CD4-positive, alpha-beta memory T cell (primary cell): ENCODE results near the gene RGS9. TPM values are rescaled to one million over a fixed set of nuclear protein-coding genes. Genes with fewer than 3 reads are reported as not detected.

Source experiments
- CTCF ChIA-PET: fragments of 350-600 bp; sonication (Branson Sonifier 250); formaldehyde crosslinking; loops from one replicate; lab custom pipeline; 2021; ENCODE audit warnings: inconsistent platforms; ENCODE audit not compliant: partially characterized antibody; lab: Charles Lee
- POLR2A ChIA-PET: fragments of 350-600 bp; sonication (Branson Sonifier 250); formaldehyde crosslinking; loops from one replicate; lab custom pipeline; 2021; ENCODE audit not compliant: partially characterized antibody; lab: Charles Lee
- DNase-seq, 5 donors: peaks; one replicate each; pipeline versions ENCODE4 v3.0.0 to v3.0.0-alpha.2; 2020 to 2022; ENCODE audit warnings: mixed read lengths in 1 of 5
- H3K27ac ChIP-seq: one replicate; pipeline ENCODE4 v1.7.0; 2013; ENCODE audit warnings: low read depth, low read length
- H3K27me3 ChIP-seq: 2 replicates; pipeline ENCODE4 v1.7.0; 2013; ENCODE audit warnings: mild to moderate bottlenecking, low read length, moderate library complexity; ENCODE audit not compliant: insufficient read depth
- H3K36me3 ChIP-seq: 2 replicates; pipeline ENCODE4 v1.7.0; 2013; ENCODE audit warnings: mild to moderate bottlenecking, low read length, moderate library complexity; ENCODE audit not compliant: insufficient read depth
- H3K4me1 ChIP-seq: 2 replicates; pipeline ENCODE4 v1.7.0; 2013; ENCODE audit warnings: mild to moderate bottlenecking, low read length, moderate library complexity; ENCODE audit not compliant: insufficient read depth
- H3K4me3 ChIP-seq, 2 donors: one replicate each; pipeline ENCODE4 v1.7.0; 2013; ENCODE audit warnings: low read length in 2 of 2, mild to moderate bottlenecking in 1 of 2
- H3K9me3 ChIP-seq, 2 donors: one replicate each; pipeline ENCODE4 v1.7.0; 2013; ENCODE audit warnings: low read length in 2 of 2, control low read depth in 1 of 2; ENCODE audit not compliant: control insufficient read depth in 1 of 2
- H3K27ac Mint-ChIP-seq, 7 donors: one replicate each; pipeline ENCODE4 v1.8.0; 2020 to 2021; ENCODE audit warnings: mixed read lengths in 7 of 7, mild to moderate bottlenecking in 6 of 7, inconsistent platforms in 3 of 7, moderate library complexity in 3 of 7
- H3K27me3 Mint-ChIP-seq, 2 donors: one replicate each; pipeline ENCODE4 v1.8.0; 2020 to 2021; ENCODE audit warnings: mixed read lengths in 2 of 2
- H3K36me3 Mint-ChIP-seq, 2 donors: one replicate each; pipeline ENCODE4 v1.8.0; 2020 to 2021; ENCODE audit warnings: mixed read lengths in 2 of 2, inconsistent platforms in 1 of 2, mild to moderate bottlenecking in 1 of 2
- H3K4me1 Mint-ChIP-seq, 4 donors: one replicate each; pipeline ENCODE4 v1.8.0; 2020 to 2021; ENCODE audit warnings: mixed read lengths in 4 of 4, mild to moderate bottlenecking in 1 of 4
- H3K4me3 Mint-ChIP-seq, 8 donors: one replicate each; pipeline ENCODE4 v1.8.0; 2020 to 2021; ENCODE audit warnings: mixed read lengths in 8 of 8, mild to moderate bottlenecking in 7 of 8, moderate library complexity in 6 of 8, inconsistent platforms in 3 of 8
- H3K9me3 Mint-ChIP-seq, 8 donors: one replicate each; pipeline ENCODE4 v1.8.0; 2020 to 2021; ENCODE audit warnings: mixed read lengths in 8 of 8, mild to moderate bottlenecking in 5 of 8, inconsistent platforms in 3 of 8, moderate library complexity in 1 of 8
- intact Hi-C: fragments of 100-400 bp; cut with micrococcal nuclease; formaldehyde crosslinking; loops from one replicate; pipeline ENCODE4 v1.15.1; 2023
- polyA plus RNA-seq, 2 donors: library from polyadenylated mRNA; unstranded; fragments of 300-500 nt; fragmentation: Illumina TruSeq; gene quantifications; one replicate each; pipeline ENCODE4 v1.2.3, GENCODE V29; 2021
- total RNA-seq, 2 experiments: library from RNA; stranded (reverse); gene quantifications; one replicate each; pipeline ENCODE4 v1.2.3, GENCODE V29; 2021

RGS9 gene
- total and polyA plus RNA-seq, 4 experiments from 2014 or later: 0.67 to 2.7 (median 1.2) TPM

GRCh38 chr17:65184235-65184959 lies 47.2 kb downstream of the RGS9 start:
- H3K4me3 ChIP-seq: no peak overlapping the region
- H3K27ac ChIP-seq: no peak overlapping the region
- CTCF ChIA-PET: interaction anchor here (1.6 kb wide), 1 partner anchor 11 kb away, joined by 5 read pairs; no protein-coding TSS in a partner anchor
- H3K36me3 ChIP-seq: no peaks in the 10 kb centered on the region
- intact Hi-C loops: no loop called here
- Mint-ChIP-seq H3K27me3 (no peaks in the 10 kb centered on the region), H3K27ac (peak overlapping the region in 4 of 7 donors; percentile 37 to 88 (median 44)), H3K4me1 (peaks cover 37 to 50% (median 43%) of the 10 kb centered on the region in 4 donors), H3K36me3 (no peaks in the 10 kb centered on the region), H3K4me3 (peak overlapping the region in 1 of 8 donors; percentile 33), H3K9me3 (no peaks in the 10 kb centered on the region)
- H3K27me3 ChIP-seq: no peaks in the 10 kb centered on the region
- no peak for DNase-seq
- POLR2A ChIA-PET: interaction anchor here (0.8 kb wide), 1 partner anchor 17 kb away, joined by 4 read pairs; no protein-coding TSS in a partner anchor
- no peaks in the 10 kb centered on the region for H3K9me3 ChIP-seq
- peaks cover 44% of the 10 kb centered on the region for H3K4me1 ChIP-seq

DNA sequence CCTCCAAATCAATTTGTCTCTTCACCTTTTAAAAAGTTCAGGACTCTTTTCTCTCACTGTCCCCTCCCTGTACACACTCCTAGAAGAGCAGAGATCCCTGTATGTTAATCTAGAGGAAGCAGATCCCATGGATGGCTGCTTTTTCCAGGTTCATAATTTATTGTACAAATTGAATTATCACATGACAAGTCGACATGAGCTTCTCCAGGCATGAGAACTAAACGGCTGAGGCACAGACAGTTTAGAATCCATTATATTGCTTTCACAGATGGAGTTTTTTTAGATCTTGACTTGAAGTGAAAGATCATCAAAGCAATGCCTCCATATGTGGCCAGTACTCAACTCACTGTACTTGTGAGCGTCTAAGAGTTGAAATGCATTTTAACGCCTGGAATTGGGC lies 47.9 kb downstream of the RGS9 start:
- H3K4me3 ChIP-seq: no peak overlapping the region
- DNase-seq: no peak
- H3K27me3 Mint-ChIP-seq: no peaks in the 10 kb centered on the region
- no peaks in the 10 kb centered on the region for H3K27me3 ChIP-seq
- no peaks in the 10 kb centered on the region for H3K9me3 ChIP-seq
- peaks cover 37% of the 10 kb centered on the region for H3K4me1 ChIP-seq
- no peak overlapping the region for H3K27ac ChIP-seq
- H3K4me1 Mint-ChIP-seq: peaks cover 30 to 43% (median 37%) of the 10 kb centered on the region in 4 donors
- H3K9me3 Mint-ChIP-seq: no peaks in the 10 kb centered on the region
- peak overlapping the region in 1 of 8 donors; percentile 33 for H3K4me3 Mint-ChIP-seq
- peak overlapping the region in 3 of 7 donors; percentile 8 to 88 (median 40) for H3K27ac Mint-ChIP-seq
- intact Hi-C loops: no loop called here
- ChIA-PET POLR2A (interaction anchor here (1.6 kb wide), 1 partner anchor 13 kb away, joined by 4 read pairs; no protein-coding TSS in a partner anchor), CTCF (interaction anchor here (1.6 to 2.2 kb wide), 2 partner anchors 12 to 13 kb away, joined by 5 to 10 read pairs; no protein-coding TSS in a partner anchor)
- H3K36me3 ChIP-seq: no peaks in the 10 kb centered on the region
- H3K36me3 Mint-ChIP-seq: no peaks in the 10 kb centered on the region

DNA sequence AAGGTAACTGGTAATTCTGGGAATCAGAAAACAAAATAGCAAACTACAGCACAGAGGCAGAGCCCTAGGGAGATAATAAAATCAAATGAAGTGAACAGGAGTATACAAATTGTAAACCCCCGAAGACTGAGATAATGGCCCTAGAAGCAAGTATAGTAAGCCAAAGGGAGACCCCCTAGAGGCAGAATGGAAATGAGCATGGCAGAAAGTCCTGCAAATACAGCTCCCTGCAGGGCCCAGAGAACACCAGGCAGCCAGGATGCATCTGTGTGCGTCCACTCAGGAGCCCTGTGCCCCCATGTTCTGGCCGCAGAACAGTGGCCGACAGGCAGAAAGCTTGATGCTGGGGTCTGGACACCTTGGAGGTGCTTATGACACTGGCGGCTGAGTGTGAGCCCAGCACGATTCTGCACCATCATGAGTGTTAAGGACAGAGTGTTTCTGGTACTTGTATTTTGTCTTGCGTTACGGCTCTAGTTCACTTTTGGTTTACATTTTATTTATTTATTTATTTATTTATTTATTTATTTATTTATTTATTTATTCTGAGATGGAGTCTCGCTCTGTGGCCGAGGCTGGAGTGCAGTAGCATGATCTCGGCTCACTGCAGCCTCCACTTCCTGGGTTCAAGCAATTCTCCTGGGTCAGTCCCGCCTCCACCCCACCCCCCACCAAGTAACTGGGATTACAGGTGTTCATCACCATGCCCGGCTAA lies 48.7 kb downstream of the RGS9 start:
- H3K4me3 Mint-ChIP-seq: no peak overlapping the region
- intact Hi-C loops: no loop called here
- POLR2A ChIA-PET: interaction anchor here (1.6 kb wide), 1 partner anchor 12 kb away, joined by 4 read pairs; no protein-coding TSS in a partner anchor

DNA sequence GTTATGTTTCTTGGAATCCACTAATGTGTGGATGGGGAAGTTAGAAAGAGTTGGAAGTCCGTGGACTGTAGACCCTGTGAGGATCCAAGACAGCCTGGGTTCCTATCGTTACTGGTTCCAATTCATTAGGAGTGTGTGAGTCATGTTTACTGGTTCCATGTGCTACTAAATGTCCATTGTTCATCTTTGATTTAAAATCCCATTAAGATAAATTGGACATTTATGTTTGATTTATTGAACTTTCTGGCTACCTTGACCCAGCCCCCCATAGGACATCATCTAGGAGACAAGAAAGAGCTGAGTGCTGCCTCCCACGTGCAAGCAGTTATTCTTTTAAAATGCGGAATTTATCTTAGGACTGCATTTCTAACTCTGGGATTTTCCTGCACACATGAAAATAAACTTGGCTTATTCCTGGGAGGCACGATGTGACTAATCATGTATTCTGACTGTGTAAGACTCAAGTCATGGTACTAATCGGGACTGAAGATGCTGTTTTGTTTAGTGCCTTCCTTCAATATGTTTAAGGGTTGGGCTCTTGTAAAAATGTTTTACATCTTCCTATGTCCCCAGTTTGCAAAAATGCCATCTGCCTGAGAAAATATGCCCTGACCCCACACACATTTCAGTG lies 53.4 kb downstream of the RGS9 start:
- H3K4me3 ChIP-seq: no peak overlapping the region
- POLR2A ChIA-PET: no interaction called here

More for the DNA sequence above, 48.7 kb downstream of the RGS9 start:
- DNase-seq: no peak
- Histone ChIP-seq H3K4me3 (no peak overlapping the region), H3K4me1 (peaks cover 30% of the 10 kb centered on the region), H3K36me3 (no peaks in the 10 kb centered on the region), H3K9me3 (no peaks in the 10 kb centered on the region), H3K27me3 (no peaks in the 10 kb centered on the region), H3K27ac (no peak overlapping the region)
- H3K27me3 Mint-ChIP-seq: no peaks in the 10 kb centered on the region
- peaks cover 26 to 36% (median 30%) of the 10 kb centered on the region in 4 donors for H3K4me1 Mint-ChIP-seq
- CTCF ChIA-PET: interaction anchor here (1.6 to 2.2 kb wide), 2 partner anchors 12 kb away, joined by 5 to 10 read pairs; no protein-coding TSS in a partner anchor
- H3K27ac Mint-ChIP-seq: no peak overlapping the region
- H3K9me3 Mint-ChIP-seq: no peaks in the 10 kb centered on the region
- no peaks in the 10 kb centered on the region for H3K36me3 Mint-ChIP-seq

DNA sequence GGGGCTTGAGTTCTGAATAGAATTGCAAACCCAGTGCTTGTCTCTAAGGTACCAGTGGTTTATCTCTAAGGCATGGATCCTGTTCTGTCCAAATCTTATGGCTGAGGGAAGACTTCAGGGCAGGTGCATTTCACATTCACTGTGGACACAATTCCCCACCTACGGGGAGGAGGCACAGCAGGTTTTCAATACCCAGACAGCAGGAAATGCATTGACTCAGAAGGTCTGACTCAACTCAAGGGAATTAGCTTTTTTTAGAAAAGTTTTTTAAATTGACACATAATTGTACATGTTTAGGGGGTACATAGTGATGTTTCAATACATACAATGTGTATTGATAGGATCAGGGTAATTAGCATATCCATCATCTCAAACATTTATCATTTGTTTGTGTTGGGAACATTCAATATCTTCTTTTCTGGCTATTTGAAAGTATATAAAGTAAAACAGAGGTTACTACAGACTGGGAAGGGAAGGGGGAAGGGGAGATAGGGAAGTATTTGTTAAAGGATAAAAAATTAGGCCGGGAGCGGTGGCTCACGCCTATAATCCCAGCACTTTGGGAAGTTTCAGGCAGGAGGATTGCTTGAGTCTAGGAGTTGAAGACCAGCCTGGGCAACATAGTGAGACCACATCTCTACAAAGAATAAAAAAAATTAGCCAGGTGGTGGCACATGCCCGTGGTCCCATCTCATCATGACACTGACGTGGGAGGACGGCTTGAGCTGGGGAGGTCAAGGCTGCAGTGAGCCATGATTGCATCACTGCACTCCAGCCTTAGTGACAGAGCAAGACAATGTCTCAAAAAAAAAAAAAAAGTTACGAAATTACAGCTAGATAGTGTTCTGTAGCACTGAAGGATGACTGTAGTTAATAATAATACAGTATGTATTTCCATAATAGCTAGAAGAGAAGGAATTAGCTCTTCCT lies 54.9 kb downstream of the RGS9 start:
- no peaks in the 10 kb centered on the region for H3K36me3 Mint-ChIP-seq
- no peaks in the 10 kb centered on the region for H3K27me3 ChIP-seq
- H3K4me3 ChIP-seq: no peak overlapping the region
- H3K4me3 Mint-ChIP-seq: no peak overlapping the region
- no peaks in the 10 kb centered on the region for H3K4me1 Mint-ChIP-seq
- H3K27ac ChIP-seq: no peak overlapping the region
- H3K4me1 ChIP-seq: no peaks in the 10 kb centered on the region
- H3K36me3 ChIP-seq: no peaks in the 10 kb centered on the region
- no peak for DNase-seq
- intact Hi-C loops: no loop called here
- no peaks in the 10 kb centered on the region for H3K9me3 ChIP-seq
- no peaks in the 10 kb centered on the region for H3K27me3 Mint-ChIP-seq
- POLR2A ChIA-PET: interaction anchor here (1.8 kb wide), 1 partner anchor 10 kb away, joined by 6 read pairs; no protein-coding TSS in a partner anchor
- H3K9me3 Mint-ChIP-seq: no peaks in the 10 kb centered on the region
- CTCF ChIA-PET: interaction anchor here (1.3 to 1.8 kb wide), 2 partner anchors 52 to 91 kb away, joined by 4 read pairs; no protein-coding TSS in a partner anchor
- H3K27ac Mint-ChIP-seq: no peak overlapping the region

More for the DNA sequence above, 53.4 kb downstream of the RGS9 start:
- CTCF ChIA-PET: no interaction called here
- Histone ChIP-seq H3K9me3 (no peaks in the 10 kb centered on the region), H3K27me3 (no peaks in the 10 kb centered on the region), H3K27ac (no peak overlapping the region), H3K36me3 (no peaks in the 10 kb centered on the region), H3K4me1 (no peaks in the 10 kb centered on the region)
- intact Hi-C loops: no loop called here
- no peaks in the 10 kb centered on the region for H3K4me1 Mint-ChIP-seq
- peak overlapping the region in 1 of 7 donors; percentile 36 for H3K27ac Mint-ChIP-seq
- DNase-seq: no peak
- no peaks in the 10 kb centered on the region for H3K27me3 Mint-ChIP-seq
- H3K4me3 Mint-ChIP-seq: no peak overlapping the region
- H3K9me3 Mint-ChIP-seq: no peaks in the 10 kb centered on the region
- no peaks in the 10 kb centered on the region for H3K36me3 Mint-ChIP-seq

GRCh38 chr17:65193305-65193704 lies 56.1 kb downstream of the RGS9 start:
- Mint-ChIP-seq H3K27me3 (no peaks in the 10 kb centered on the region), H3K36me3 (no peaks in the 10 kb centered on the region), H3K4me1 (no peaks in the 10 kb centered on the region), H3K9me3 (no peaks in the 10 kb centered on the region), H3K27ac (no peak overlapping the region), H3K4me3 (no peak overlapping the region)
- no peaks in the 10 kb centered on the region for H3K9me3 ChIP-seq
- H3K36me3 ChIP-seq: no peaks in the 10 kb centered on the region
- no peak overlapping the region for H3K27ac ChIP-seq
- H3K4me3 ChIP-seq: no peak overlapping the region
- DNase-seq: no peak
- H3K27me3 ChIP-seq: no peaks in the 10 kb centered on the region
- CTCF ChIA-PET: interaction anchor here (1.0 to 1.8 kb wide), 2 partner anchors 53 to 92 kb away, joined by 3 to 4 read pairs; no protein-coding TSS in a partner anchor
- H3K4me1 ChIP-seq: no peaks in the 10 kb centered on the region
- intact Hi-C loops: no loop called here
- POLR2A ChIA-PET: interaction anchor here (0.6 to 1.8 kb wide), 2 partner anchors 12 to 166 kb away, joined by 3 to 6 read pairs; no protein-coding TSS in a partner anchor
